ES-I3 (cell line): ENCODE measurements around the gene ARVCF.

ENCODE experiments used
- H3K36me3 ChIP-seq: 2 replicates; pipeline ENCODE4 v1.6.1; 2013; ENCODE audit warnings: mild to moderate bottlenecking, low read length, control low read depth, moderate library complexity; ENCODE audit not compliant: insufficient read depth
- H3K4me1 ChIP-seq: 2 replicates; pipeline ENCODE4 v1.6.1; 2013; ENCODE audit warnings: mild to moderate bottlenecking, control low read depth, low read length; ENCODE audit not compliant: insufficient read depth
- H3K9ac ChIP-seq: 2 replicates; pipeline ENCODE4 v1.6.1; 2013; ENCODE audit warnings: low read depth, mild to moderate bottlenecking, low read length, moderate library complexity
- H3K9me3 ChIP-seq: 2 replicates; pipeline ENCODE4 v1.6.1; 2013; ENCODE audit warnings: mild to moderate bottlenecking, low read length, moderate library complexity; ENCODE audit not compliant: control insufficient read depth, insufficient read depth

Gene ARVCF

DNA sequence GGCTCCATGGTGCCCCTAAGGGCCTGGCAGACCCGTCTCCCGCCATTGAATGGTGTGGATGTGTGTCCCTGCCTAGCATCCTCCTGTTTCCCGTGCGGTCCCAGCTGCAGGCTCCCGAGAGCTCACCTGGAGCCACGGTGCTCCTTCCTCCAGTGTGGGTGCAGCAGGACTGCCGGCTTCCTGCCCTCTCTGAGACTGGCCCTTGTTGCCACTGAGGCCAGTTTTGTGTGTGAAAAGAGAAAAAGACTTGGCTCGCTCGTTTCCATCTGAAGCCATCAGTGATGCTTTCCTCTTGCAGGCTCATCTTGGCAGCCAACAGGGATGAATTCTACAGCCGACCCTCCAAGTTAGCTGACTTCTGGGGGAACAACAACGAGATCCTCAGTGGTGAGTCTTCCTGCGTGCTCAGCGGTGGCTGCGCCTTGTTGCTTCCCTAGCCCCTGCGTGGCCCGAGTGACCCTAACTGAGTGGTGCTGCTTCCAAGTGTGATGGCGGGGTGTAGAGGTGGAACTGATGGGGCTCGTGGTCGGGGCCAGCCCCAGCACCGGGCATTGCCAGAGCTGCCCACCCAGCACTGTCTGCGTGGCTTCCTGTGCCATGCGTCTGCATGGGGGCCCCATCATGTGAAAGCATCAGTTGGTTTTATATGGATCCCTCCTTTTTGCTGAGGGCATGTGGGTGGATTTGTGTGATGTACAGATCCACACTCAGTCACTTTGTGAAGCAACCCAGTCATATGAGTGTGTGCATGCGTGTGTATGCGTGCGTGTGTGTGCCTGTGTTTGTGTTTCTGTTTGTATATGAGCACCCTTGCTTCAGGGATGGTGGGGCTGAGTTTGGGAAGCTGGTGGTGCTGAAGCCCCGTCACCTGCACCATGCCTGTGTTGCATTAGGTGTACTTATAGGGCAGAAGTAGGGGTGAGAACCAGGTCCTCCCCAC, 26.7 kb upstream of the ARVCF start:
- H3K9ac ChIP-seq = no peak overlapping the region
- H3K36me3 ChIP-seq = no peaks in the 10 kb centered on the region
- no peaks in the 10 kb centered on the region; the same call in 1 of the 2 replicates for H3K9me3 ChIP-seq
- no peaks in the 10 kb centered on the region for H3K4me1 ChIP-seq

DNA sequence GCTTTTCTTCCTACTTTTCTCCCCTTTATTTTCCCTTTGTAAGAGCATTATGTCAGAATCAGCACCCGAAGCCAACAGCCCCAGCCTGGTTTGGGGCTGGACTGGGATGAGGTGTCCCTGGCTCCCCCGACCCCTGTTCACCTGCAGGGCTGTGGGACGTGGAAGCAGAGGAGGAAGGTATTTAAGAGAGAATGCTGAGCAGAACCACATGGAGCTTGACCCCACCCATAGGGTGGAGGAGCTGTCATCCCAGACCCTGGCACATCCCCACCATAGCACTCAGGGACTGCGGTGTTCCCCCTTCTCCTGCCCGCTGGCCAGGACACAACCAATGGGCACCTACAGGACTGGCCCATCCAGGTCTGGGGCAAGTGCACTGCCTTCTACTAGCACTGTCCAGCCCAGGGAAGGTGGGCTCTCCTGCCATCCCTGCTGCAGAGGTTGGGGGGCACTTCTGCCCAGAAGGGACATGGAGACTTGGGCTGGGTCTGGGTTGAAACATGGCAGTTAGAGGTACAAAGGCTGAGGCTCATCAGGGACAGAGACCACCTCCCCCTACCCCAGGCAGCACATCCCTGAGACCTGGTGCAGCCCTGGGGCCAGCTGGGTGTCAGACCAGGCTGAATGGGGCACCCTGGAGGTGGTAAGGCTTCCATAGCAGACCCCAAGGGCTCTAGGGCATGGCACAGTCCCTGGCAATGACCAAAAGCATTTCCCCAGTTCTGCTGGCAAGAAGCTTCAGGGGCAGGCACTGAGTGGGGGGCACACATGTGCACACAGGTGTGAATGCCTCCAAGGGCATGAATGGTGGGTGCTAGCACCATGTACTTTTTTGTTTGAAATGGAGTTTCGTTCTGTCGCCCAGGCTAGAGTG, 23.9 kb upstream of the ARVCF start:
- Histone ChIP-seq H3K36me3 (no peaks in the 10 kb centered on the region), H3K9me3 (no peaks in the 10 kb centered on the region), H3K4me1 (no peaks in the 10 kb centered on the region), H3K9ac (no peak overlapping the region)

DNA sequence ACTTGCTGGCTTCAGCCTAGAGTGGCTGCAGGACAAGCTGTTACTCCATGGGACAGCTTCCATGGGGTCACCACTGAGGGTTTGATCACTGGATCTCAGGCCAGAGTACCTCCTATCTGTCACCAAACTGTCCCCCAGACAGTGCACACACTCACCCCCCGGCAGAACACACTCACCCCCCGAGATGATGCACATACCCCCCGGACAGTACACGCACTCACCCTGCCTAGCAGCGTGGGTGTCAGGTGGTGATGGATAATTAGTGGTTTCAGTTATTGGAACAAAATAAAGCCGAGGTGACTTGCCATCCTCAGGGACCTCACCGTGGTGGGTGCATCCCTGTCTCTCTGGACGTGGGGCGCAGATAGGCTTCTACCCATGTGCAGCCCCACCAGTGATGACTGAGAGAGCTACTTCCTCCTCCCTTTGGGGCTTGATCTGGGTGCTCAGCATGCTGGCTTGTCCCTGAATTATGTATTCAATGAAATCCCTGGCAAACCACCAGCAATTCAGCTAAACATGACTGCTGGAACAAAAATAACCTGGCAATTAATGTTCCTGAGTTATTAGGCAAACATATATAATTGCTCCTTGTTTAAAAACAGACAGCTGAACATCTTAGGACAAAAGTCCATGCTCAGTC, 23.2 kb upstream of the ARVCF start:
- Histone ChIP-seq H3K4me1 (no peaks in the 10 kb centered on the region), H3K9me3 (no peaks in the 10 kb centered on the region), H3K36me3 (no peaks in the 10 kb centered on the region), H3K9ac (no peak overlapping the region)

DNA sequence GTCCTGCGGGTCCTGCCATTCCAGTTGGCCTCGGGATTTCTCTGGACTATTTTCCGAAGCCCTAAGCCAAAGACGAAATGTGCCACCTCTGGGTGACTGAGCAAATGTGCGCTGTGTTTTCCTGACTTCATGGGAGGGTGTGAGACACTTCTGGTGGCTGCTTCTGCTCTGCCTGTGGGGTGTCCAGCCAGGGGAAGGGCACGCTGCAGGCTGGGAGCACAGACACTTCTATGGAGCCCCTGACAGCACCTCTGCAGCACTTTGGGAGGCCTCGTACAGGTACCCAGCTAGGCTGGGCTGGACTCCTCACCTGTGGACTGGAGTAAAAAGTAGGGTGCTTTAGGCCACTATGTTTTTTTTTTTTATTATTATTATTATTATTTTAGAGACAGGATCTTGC, 22.0 kb upstream of the ARVCF start:
- Histone ChIP-seq H3K9me3 (no peaks in the 10 kb centered on the region), H3K4me1 (no peaks in the 10 kb centered on the region), H3K36me3 (no peaks in the 10 kb centered on the region), H3K9ac (no peak overlapping the region)

DNA sequence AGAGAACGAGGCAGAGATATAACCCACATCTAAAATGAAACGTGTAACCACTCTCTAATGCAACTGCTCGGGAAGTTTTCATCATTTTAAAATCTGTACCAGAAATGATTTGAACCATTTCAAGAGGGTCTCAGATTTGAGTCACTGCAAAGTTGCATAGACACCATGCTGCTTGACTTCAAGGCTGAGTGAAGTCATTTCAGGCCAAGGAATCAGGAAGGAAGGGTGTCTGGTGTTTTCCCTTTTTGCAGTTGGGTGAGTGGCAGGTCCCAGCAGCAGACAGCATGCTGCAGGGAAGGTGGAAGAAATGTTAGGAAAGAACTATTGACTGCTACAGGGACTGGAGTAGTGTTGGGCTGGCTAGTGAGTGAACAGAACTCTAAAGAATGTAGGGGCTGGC, 20.8 kb upstream of the ARVCF start:
- H3K9me3 ChIP-seq = no peaks in the 10 kb centered on the region
- H3K36me3 ChIP-seq = no peaks in the 10 kb centered on the region
- no peaks in the 10 kb centered on the region for H3K4me1 ChIP-seq
- no peak overlapping the region for H3K9ac ChIP-seq

DNA sequence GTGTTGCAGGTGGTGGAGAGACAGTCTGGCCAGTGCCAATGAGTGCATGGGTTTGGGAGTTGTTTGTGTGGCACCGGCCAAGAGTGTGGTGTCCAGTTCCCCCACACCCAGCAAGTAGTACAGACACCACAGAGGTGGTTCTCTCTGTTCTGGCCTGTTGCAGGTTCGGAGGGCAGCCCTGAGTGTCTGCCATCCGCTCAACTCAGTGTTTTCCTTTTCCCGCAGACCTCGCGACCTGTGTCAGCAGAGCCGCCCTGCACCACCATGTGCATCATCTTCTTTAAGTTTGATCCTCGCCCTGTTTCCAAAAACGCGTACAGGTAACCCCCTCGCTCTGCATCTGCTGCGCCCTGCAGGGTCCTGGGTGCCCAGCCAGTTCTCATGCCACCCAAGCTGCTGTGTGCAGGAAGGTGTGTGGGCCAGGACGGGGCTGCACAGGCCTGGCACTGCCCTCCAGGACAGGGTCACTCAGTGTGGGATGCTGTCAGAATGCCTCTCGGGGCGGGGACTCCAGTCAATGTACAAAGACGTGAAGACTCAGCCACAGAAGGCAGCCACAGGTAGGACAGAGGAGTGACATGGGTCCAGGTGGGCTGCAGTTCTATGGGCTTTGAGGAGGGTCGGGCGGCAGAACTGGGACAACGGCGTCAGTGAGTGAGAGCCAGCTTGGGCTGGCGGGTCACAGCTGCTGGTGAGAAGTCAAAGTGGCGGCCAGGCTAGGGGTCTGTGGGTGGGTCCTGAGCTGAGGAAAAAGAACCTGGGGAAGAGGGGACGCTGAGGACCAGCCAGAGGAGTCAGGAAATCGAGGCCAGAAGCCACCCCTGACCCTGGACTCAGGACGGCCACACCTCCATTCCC, 20.1 kb upstream of the ARVCF start:
- Histone ChIP-seq H3K4me1 (no peaks in the 10 kb centered on the region), H3K9me3 (no peaks in the 10 kb centered on the region), H3K9ac (no peak overlapping the region), H3K36me3 (no peaks in the 10 kb centered on the region)

DNA sequence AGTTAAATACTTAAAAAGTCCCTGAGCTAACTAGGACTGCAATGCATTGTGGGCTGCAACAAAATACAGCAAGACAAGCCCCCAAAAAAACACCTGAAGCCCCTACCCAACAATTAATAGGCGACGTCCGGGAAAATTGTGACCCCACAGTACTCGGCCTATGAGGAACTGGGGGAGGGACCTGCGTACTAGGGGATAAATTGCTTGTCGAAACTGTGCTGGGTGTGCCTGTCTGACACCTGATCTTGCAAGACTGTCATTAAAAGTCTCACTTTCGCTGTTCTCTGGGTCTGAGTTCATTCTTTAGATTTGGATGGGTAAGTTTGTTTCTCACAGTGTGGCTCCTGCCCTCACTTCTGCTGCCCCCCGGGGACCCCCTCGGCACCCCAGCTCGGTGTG, 19.5 kb upstream of the ARVCF start:
- H3K4me1 ChIP-seq = no peaks in the 10 kb centered on the region
- no peaks in the 10 kb centered on the region for H3K36me3 ChIP-seq
- H3K9ac ChIP-seq = no peak overlapping the region
- H3K9me3 ChIP-seq = no peaks in the 10 kb centered on the region

DNA sequence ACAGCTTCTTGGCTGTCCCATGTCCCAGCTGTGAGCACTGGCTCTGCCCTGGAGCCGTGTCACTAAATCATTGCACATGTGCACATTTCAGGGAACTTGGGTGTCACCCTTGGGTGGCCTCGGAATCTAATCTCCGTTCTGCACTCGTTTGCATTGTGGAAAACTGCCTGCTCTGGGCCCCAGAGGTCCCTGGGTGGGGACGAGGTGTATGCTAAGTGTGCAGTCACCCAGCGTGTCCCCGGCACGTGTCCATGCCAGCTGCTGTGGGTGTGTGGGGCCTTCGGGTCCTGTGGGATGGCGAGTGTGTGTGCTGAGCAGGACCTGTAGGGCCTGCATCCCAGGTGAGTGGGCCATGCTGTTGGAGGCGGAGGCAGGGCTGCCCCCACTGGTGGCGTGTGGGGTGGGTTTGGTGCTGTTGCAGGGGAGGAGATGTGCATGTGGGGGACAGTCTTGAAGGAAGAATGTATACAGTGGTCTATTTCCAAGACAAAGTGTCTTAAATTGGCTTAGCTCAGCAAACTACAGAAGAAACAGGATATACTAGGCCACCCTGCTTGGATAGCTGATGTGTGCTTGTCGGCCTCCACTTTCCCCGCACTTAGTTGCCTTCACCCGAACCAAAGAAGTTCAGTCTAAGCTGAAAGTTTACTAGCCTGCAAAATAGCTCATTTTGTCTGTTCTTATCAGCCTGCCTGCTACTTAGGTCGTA, 18.9 kb upstream of the ARVCF start:
- H3K36me3 ChIP-seq = no peaks in the 10 kb centered on the region
- no peak overlapping the region for H3K9ac ChIP-seq
- no peaks in the 10 kb centered on the region for H3K4me1 ChIP-seq
- no peaks in the 10 kb centered on the region for H3K9me3 ChIP-seq

DNA sequence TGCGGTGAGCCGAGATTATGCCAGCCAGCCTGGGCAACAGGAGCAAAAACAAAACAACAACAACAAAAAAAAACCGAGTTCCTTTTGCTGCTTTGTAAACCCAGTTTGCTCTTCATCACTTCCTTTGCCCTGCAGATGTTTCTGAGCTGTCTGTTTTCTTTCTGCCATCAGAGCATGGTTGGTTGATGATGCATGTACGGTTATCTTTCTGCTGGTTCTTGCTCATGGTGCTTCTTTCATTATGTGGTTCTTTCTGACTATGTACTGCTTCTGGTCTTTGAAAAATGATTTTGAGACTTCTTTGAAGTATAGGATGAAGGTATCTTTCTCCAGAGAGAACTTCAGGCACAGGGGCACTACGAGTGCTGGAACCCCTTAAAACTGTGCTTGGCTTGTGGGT, 17.5 kb upstream of the ARVCF start:
- H3K36me3 ChIP-seq = no peaks in the 10 kb centered on the region
- no peaks in the 10 kb centered on the region for H3K4me1 ChIP-seq
- H3K9ac ChIP-seq = no peak overlapping the region
- H3K9me3 ChIP-seq = no peaks in the 10 kb centered on the region

DNA sequence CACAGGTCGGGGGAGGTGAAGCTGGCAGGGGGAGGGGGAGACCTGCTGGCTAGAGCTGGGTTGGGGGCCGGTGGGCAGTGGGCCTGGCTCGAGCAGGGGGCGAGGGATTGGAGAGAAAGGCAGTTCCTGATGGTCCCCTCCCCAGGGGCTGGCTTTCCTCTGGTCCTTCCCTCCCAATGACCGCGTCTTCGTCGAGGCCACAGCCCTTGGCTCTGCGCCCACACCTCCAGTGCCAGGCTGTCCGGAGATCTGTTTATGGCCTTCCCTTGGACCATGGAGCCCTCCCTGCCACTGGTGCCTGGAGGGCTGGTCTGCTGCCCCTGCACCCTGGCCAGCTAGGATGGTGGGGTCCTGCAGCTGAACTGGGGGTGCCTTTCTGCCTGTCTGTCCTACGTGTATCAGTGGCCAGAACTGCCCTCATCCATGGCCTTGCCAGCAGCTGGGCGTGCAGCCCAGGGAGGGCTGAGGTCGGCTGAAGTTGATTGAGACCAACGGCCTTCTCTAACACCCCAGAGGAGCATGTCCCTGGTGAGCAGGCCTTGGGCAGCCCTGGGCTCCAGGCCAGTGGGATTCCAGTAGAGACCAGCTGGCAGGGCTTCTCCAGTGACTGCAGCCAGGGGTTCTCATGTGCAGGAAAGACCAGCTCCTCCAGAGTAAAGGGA, 16.6 kb upstream of the ARVCF start:
- H3K4me1 ChIP-seq = no peaks in the 10 kb centered on the region
- no peaks in the 10 kb centered on the region for H3K36me3 ChIP-seq
- H3K9ac ChIP-seq = no peak overlapping the region
- no peaks in the 10 kb centered on the region for H3K9me3 ChIP-seq

DNA sequence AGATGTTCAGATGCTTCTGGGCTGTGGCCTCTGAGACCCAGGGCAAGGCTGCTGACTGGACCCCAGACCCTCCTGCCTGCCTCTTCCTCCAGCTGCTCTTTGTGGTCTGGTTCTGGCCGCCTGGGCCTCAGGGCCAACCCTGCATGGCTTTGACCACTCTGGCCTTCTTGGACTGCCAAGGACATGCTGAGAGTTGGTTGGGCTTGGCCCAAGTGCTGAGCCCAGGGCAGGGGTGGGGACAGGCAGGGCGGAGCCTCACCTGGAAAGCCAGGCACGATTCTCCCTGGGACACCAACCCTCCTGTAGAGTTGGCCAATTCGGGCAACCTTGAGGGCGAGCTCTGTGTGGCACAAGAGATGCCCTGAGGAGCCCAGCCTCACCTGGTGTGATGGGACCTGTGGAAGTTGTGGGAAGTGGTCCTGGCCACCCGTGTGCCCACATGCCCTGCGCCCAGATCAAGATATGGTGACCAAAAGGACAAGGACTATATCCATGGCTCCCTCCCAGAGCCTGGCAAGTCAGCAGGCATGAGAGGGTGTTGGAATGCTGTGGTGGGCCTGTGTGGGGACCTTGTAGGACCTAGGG, 15.9 kb upstream of the ARVCF start:
- H3K9me3 ChIP-seq = no peaks in the 10 kb centered on the region
- no peak overlapping the region for H3K9ac ChIP-seq
- H3K4me1 ChIP-seq = no peaks in the 10 kb centered on the region
- no peaks in the 10 kb centered on the region for H3K36me3 ChIP-seq

DNA sequence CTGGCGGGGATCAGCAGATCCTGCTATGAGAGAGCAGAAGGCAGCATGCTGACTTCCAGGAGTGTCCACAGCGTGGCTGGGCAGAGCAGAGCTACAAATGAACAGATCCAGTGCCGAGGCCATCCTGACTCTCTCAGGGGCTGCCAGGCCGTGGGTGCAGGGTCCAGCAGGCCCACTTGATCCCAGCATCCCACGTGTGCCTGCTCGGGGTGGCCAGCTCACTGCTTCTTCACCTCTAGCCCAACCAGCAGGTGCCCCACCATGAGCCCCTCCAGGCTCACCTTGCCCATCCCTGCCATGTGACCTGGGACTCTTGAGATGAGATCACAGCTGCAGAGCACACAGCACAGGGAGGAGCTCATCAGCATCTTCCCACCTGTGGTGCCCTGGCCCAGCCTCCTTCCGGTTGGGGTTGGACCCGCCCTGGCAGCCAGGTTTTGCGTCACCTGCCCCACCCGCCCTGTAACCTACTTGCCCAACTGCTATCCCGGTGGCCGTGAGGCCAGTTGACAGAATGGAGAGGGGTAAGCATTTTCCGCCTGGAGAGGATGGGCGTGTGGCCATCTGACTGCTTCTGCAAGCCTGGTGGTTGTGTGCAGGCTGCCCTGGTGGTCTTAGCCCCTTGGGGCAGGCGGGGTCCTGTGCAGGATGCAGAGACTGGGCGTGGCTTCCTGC, 15.2 kb upstream of the ARVCF start:
- H3K4me1 ChIP-seq = no peaks in the 10 kb centered on the region
- H3K36me3 ChIP-seq = no peaks in the 10 kb centered on the region
- no peak overlapping the region for H3K9ac ChIP-seq
- no peaks in the 10 kb centered on the region for H3K9me3 ChIP-seq
